WERI-Rb-1 (cell line): ENCODE measurements around the gene ADAMTS2.
"Not testable (repeated sequence)": the region's sequence is repeated elsewhere in the genome, so short reads cannot be mapped to it uniquely, and the experiment has no call there.

Source experiments
- DNase-seq: peaks from one replicate; pipeline ENCODE4 v3.0.0-alpha.2; 2020
- H3K27ac ChIP-seq: fragments of 250-450 bp; sonication (Bioruptor Pico); 2 replicates; pipeline ENCODE4 v1.5.1; 2020; ENCODE audit warnings: mild to moderate bottlenecking, moderate library complexity
- H3K27me3 ChIP-seq: fragments of 250-450 bp; sonication (Bioruptor Pico); 2 replicates; pipeline ENCODE4 v1.5.1; 2021; ENCODE audit warnings: mild to moderate bottlenecking, low read depth, moderate library complexity; ENCODE audit not compliant: insufficient read depth, severe bottlenecking
- H3K36me3 ChIP-seq: fragments of 250-450 bp; sonication (Bioruptor Pico); 2 replicates; pipeline ENCODE4 v1.5.1; 2020; ENCODE audit warnings: mild to moderate bottlenecking, moderate library complexity
- H3K4me3 ChIP-seq: 2 replicates; pipeline ENCODE4 v1.5.1; 2011; ENCODE audit warnings: low read depth, mild to moderate bottlenecking, control low read depth, low read length
- H3K9me3 ChIP-seq: fragments of 250-450 bp; sonication (Bioruptor Pico); 2 replicates; pipeline ENCODE4 v1.5.1; 2021; ENCODE audit warnings: mild to moderate bottlenecking, moderate library complexity; ENCODE audit not compliant: severe bottlenecking
- TF ChIP-seq, protein P1 (sequence below): IDR thresholded peaks from 2 replicates; pipeline ENCODE4 v1.5.1; 2011; ENCODE audit warnings: low read depth, mild to moderate bottlenecking, control low read depth, inconsistent platforms, low read length

The ADAMTS2 gene

DNA sequence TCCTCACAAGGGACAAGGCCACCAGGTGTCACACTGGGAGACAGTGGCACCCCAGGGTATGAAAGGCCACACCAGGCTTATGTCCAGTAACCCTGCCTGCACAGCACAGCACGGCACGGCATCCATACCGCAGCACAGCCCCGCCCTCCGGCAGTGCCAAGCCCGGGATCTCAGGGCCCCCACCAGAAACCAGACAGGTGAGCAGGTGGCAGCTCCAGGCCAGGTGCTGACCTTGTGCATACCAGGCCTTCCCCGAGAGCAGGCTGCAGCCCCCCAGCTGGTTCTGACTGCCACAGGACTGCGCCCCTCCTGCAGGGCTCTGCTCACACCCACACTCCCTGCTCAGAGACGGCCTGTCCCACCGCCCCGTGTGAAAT is 56.5 kb downstream of the ADAMTS2 start:
- H3K4me3 ChIP-seq, result no peak overlapping the region
- no peaks in the 10 kb centered on the region for H3K36me3 ChIP-seq
- no peak for DNase-seq
- TF ChIP-seq, protein P1, sequence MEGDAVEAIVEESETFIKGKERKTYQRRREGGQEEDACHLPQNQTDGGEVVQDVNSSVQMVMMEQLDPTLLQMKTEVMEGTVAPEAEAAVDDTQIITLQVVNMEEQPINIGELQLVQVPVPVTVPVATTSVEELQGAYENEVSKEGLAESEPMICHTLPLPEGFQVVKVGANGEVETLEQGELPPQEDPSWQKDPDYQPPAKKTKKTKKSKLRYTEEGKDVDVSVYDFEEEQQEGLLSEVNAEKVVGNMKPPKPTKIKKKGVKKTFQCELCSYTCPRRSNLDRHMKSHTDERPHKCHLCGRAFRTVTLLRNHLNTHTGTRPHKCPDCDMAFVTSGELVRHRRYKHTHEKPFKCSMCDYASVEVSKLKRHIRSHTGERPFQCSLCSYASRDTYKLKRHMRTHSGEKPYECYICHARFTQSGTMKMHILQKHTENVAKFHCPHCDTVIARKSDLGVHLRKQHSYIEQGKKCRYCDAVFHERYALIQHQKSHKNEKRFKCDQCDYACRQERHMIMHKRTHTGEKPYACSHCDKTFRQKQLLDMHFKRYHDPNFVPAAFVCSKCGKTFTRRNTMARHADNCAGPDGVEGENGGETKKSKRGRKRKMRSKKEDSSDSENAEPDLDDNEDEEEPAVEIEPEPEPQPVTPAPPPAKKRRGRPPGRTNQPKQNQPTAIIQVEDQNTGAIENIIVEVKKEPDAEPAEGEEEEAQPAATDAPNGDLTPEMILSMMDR, result no peak
- no peaks in the 10 kb centered on the region for H3K9me3 ChIP-seq
- H3K27ac ChIP-seq, result no peak overlapping the region
- no peaks in the 10 kb centered on the region for H3K27me3 ChIP-seq

DNA sequence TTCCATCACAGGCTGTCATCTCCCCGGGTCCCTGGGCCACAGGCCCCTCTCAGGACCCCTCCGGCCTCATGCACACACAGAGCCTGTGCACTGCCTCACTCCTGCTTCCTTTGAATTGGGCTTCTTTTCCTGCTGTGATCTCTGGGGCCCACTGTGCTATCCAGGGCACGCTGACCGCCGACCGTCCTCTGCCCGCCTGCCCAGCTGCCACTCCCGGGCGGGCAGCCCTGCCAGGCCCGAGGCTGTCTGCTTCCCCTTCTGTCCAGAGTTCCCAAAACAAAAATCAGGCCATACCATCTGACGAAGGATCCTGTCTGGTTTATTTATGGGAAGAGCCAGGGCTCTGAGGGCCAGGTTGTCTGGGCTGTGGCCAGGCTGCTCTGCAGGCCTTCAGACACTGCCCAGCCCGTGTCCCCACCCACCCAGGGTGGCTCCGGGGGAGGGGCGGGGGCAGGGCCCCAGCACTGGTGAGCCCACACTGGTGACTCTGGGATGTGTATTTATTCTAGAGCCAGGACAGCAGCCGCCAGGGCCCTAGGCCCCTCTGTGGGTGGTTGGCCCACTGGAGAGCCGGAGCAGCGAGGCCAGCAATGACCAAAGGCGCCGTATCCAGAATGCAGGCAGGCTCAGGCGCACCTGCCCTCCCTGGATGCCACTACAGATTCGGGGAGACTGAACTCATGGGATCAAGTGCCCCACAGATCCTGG is 57.0 kb downstream of the ADAMTS2 start:
- Histone ChIP-seq H3K27me3 (no peaks in the 10 kb centered on the region), H3K4me3 (no peak overlapping the region), H3K27ac (no peak overlapping the region), H3K36me3 (no peaks in the 10 kb centered on the region), H3K9me3 (no peaks in the 10 kb centered on the region)
- no peak for DNase-seq
- TF ChIP-seq, protein P1, result no peak

- TF ChIP-seq, protein P1, result no peak
- Histone ChIP-seq H3K27me3 (no peaks in the 10 kb centered on the region), H3K36me3 (no peaks in the 10 kb centered on the region), H3K9me3 (no peaks in the 10 kb centered on the region), H3K4me3 (no peak overlapping the region), H3K27ac (no peak overlapping the region)
- DNase-seq, result no peak
These were observed 57.6 kb downstream of the ADAMTS2 start for GRCh38 chr5:179287631-179288030.

GRCh38 chr5:179287071-179287470 is 58.2 kb downstream of the ADAMTS2 start:
- no peaks in the 10 kb centered on the region for H3K27me3 ChIP-seq
- TF ChIP-seq, protein P1, result no peak
- H3K27ac ChIP-seq, result no peak overlapping the region
- H3K9me3 ChIP-seq, result no peaks in the 10 kb centered on the region
- no peaks in the 10 kb centered on the region for H3K36me3 ChIP-seq
- no peak for DNase-seq
- H3K4me3 ChIP-seq, result no peak overlapping the region

DNA sequence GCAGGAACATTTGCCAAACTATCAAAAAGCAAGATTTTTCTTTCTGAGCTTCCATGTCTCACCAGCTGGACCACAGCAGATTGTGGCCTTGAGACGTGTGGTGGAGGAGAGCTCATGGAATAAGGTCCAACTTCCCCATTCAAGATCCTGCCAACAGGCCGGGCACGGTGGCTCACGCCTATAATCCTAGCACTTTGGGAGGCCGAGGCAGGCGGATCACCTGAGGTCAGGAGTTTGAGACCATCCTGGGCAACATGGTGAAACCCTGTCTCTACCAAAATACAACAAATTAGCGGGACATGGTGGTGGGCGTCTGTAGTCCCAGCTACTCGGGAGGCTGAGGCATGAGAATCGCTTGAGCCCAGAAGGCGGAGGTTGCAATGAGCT is 59.5 kb downstream of the ADAMTS2 start:
- not testable (repeated sequence) for H3K9me3 ChIP-seq, H3K27me3 ChIP-seq, H3K4me3 ChIP-seq, H3K36me3 ChIP-seq, DNase-seq, H3K27ac ChIP-seq

- no peak for DNase-seq
These were observed 60.3 kb downstream of the ADAMTS2 start for GRCh38 chr5:179284751-179285631.

GRCh38 chr5:179283908-179284307 is 61.4 kb downstream of the ADAMTS2 start:
- not testable (repeated sequence) for H3K36me3 ChIP-seq, H3K4me3 ChIP-seq, H3K9me3 ChIP-seq, H3K27me3 ChIP-seq, H3K27ac ChIP-seq, DNase-seq

More at GRCh38 chr5:179284751-179285631, 60.3 kb downstream of the ADAMTS2 start:
- Histone ChIP-seq H3K27ac (no peak overlapping the region), H3K9me3 (no peaks in the 10 kb centered on the region), H3K4me3 (no peak overlapping the region), H3K36me3 (no peaks in the 10 kb centered on the region), H3K27me3 (no peaks in the 10 kb centered on the region)
- TF ChIP-seq, protein P1, result no peak
